Spleen (tissue), 7 donors: ENCODE data around the gene AKAP13.

Experiments
- POLR2A ChIP-seq, 3 donors: fragments of 450-650 bp; IDR thresholded peaks; one replicate each; pipeline ENCODE4 v1.5.1; 2017; ENCODE audit warnings: antibody characterized with exemption in 3 of 3, mild to moderate bottlenecking in 1 of 3
- TF ChIP-seq, protein P1 (sequence below), 11 experiments: fragments of 200-600 bp in 7 of 11; fragments of 450-650 bp in 4 of 11; sonication (generic) in 4 of 11; IDR thresholded peaks in 8 of 11; conservative IDR thresholded peaks in 3 of 11; 1 replicate in 7 of 11; 2 replicates in 4 of 11; pipeline versions ENCODE4 v1.4.0 to v1.8.0; 2016 to 2021; ENCODE audit warnings: antibody characterized with exemption in 11 of 11, inconsistent platforms in 4 of 11, mild to moderate bottlenecking in 1 of 11
- donor health status: DM: no; HTN: no; CAD: no; lungs with moderate emphysema.
- donor health status: DM: no; HTN: no; CAD: no.
- donor health status: DM: no; HTN: no; CAD: no.

DNA sequence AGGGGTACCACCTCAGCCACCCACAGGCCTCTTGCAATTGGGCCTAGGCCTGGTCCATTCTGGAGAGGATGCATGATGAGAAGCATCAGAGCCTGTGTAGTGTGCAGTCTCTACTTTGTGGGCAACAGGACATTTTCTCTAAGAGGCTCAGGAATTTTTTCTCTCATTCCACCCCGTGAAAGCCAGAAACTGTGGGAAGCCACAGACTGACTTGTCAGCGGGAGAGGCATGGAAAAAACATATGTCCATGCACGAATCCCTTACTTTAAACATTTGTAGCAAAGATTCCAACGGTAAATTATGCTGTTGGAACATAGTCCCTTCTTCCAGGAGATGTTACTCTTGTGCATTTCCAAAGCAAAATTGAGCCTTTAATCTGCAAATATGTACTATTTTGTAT lies 217.8 kb downstream of the AKAP13 start:
- TF ChIP-seq, protein P1, sequence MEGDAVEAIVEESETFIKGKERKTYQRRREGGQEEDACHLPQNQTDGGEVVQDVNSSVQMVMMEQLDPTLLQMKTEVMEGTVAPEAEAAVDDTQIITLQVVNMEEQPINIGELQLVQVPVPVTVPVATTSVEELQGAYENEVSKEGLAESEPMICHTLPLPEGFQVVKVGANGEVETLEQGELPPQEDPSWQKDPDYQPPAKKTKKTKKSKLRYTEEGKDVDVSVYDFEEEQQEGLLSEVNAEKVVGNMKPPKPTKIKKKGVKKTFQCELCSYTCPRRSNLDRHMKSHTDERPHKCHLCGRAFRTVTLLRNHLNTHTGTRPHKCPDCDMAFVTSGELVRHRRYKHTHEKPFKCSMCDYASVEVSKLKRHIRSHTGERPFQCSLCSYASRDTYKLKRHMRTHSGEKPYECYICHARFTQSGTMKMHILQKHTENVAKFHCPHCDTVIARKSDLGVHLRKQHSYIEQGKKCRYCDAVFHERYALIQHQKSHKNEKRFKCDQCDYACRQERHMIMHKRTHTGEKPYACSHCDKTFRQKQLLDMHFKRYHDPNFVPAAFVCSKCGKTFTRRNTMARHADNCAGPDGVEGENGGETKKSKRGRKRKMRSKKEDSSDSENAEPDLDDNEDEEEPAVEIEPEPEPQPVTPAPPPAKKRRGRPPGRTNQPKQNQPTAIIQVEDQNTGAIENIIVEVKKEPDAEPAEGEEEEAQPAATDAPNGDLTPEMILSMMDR (IDR thresholded peaks at IDR 0.05 in 8 of 11, conservative IDR thresholded peaks at IDR 0.05 in 3 of 11), result no peak
- no peak for TF ChIP-seq POLR2A (IDR thresholded peaks at IDR 0.05)
